Mesendoderm (in vitro differentiated cells): ENCODE results near the gene CFC1. TPM values are rescaled to one million over a fixed set of nuclear protein-coding genes. Genes with fewer than 3 reads are reported as not detected.
"Not testable (repeated sequence)": the region's sequence is repeated elsewhere in the genome, so short reads cannot be mapped to it uniquely, and the experiment has no call there.

ENCODE experiments used
- DNase-seq: peaks from one replicate; pipeline ENCODE4 v3.0.0; 2013
- H2AK5ac ChIP-seq: 2 replicates; pipeline ENCODE4 v1.6.1; 2013; ENCODE audit warnings: low read length, inconsistent platforms
- H2BK120ac ChIP-seq: 2 replicates; pipeline ENCODE4 v1.6.1; 2013; ENCODE audit warnings: low read depth, mild to moderate bottlenecking, low read length, moderate library complexity, mixed read lengths
- H2BK15ac ChIP-seq: replicated peaks from 2 replicates; pipeline ENCODE4 v1.6.1; 2013; ENCODE audit warnings: low read depth, mild to moderate bottlenecking, moderate library complexity
- H2BK5ac ChIP-seq: 2 replicates; pipeline ENCODE4 v1.6.1; 2013; ENCODE audit warnings: low read length, inconsistent platforms
- H3K18ac ChIP-seq: 2 replicates; pipeline ENCODE4 v1.6.1; 2013; ENCODE audit warnings: mild to moderate bottlenecking, low read length, mixed read lengths
- H3K23ac ChIP-seq: one replicate; pipeline ENCODE4 v1.6.1; 2013; ENCODE audit warnings: low read length
- H3K27ac ChIP-seq: 2 replicates; pipeline ENCODE4 v1.5.1; 2013; ENCODE audit warnings: low read depth, mild to moderate bottlenecking, inconsistent platforms, low read length, moderate library complexity
- H3K27me3 ChIP-seq: 2 replicates; pipeline ENCODE4 v1.6.1; 2013; ENCODE audit warnings: low read length, control low read depth, mild to moderate bottlenecking, inconsistent platforms; ENCODE audit not compliant: insufficient read depth, poor library complexity
- H3K36me3 ChIP-seq: 2 replicates; pipeline ENCODE4 v1.6.1; 2013; ENCODE audit warnings: low read length, inconsistent platforms; ENCODE audit not compliant: control insufficient read depth, insufficient read depth
- H3K4ac ChIP-seq: one replicate; pipeline ENCODE4 v1.6.1; 2013; ENCODE audit warnings: low read depth, mild to moderate bottlenecking, low read length, moderate library complexity
- H3K4me1 ChIP-seq: 2 replicates; pipeline ENCODE4 v1.6.1; 2013; ENCODE audit warnings: low read depth, low read length, inconsistent platforms; ENCODE audit not compliant: control insufficient read depth
- H3K4me2 ChIP-seq: 2 replicates; pipeline ENCODE4 v1.6.1; 2013; ENCODE audit warnings: low read length
- H3K4me3 ChIP-seq: 2 replicates; pipeline ENCODE4 v1.5.1; 2013; ENCODE audit warnings: mild to moderate bottlenecking, low read length
- H3K56ac ChIP-seq: one replicate; pipeline ENCODE4 v1.6.1; 2013; ENCODE audit warnings: low read length
- H3K79me1 ChIP-seq: 2 replicates; pipeline ENCODE4 v1.6.1; 2013; ENCODE audit warnings: low read length, inconsistent platforms
- H3K79me2 ChIP-seq: 2 replicates; pipeline ENCODE4 v1.6.1; 2013; ENCODE audit warnings: mild to moderate bottlenecking, low read length; ENCODE audit not compliant: control insufficient read depth, insufficient read depth
- H3K9ac ChIP-seq: 2 replicates; pipeline ENCODE4 v1.6.1; 2013; ENCODE audit warnings: low read length, inconsistent platforms
- H4K5ac ChIP-seq: one replicate; pipeline ENCODE4 v1.6.1; 2013; ENCODE audit warnings: low read length
- H4K8ac ChIP-seq: one replicate; pipeline ENCODE4 v1.6.1; 2013; ENCODE audit warnings: low read depth, mild to moderate bottlenecking, control low read depth, low read length, moderate library complexity
- WGBS: extraction: QIAGEN DNeasy Blood & Tissue Kit; methylation state at CpG from one replicate; pipeline ENCODE4 v1.1.7; 2013; ENCODE audit warnings: low lambda C conversion rate, missing lambda C conversion rate; ENCODE audit not compliant: insufficient coverage; ENCODE audit errors: extremely low coverage; 5-methylcytosine and 5-hydroxymethylcytosine counted together
- small RNA-seq: library from polyadenylated mRNA; stranded (forward); fragments of <200 nt; extraction: miRNeasy Mini kit (QIAGEN cat#:217004); gene quantifications from one replicate; pipeline ENCODE3, GENCODE V24; 2013; ENCODE audit not compliant: insufficient read depth

Gene CFC1

GRCh38 chr2:130543785-130544528, 55.4 kb downstream of the CFC1 start:
- WGBS = no CpG with 5 or more reads among the region's 12 CpGs
- H3K4ac ChIP-seq, H3K4me2 ChIP-seq, H3K23ac ChIP-seq, H3K79me1 ChIP-seq, H3K36me3 ChIP-seq, H3K27ac ChIP-seq, H3K4me3 ChIP-seq, H3K4me1 ChIP-seq, H3K56ac ChIP-seq, H2BK5ac ChIP-seq, H2AK5ac ChIP-seq, H4K8ac ChIP-seq, H3K27me3 ChIP-seq, H4K5ac ChIP-seq, H3K18ac ChIP-seq, H2BK15ac ChIP-seq, H2BK120ac ChIP-seq, H3K9ac ChIP-seq, DNase-seq, H3K79me2 ChIP-seq: not testable (repeated sequence)

- H4K5ac ChIP-seq, H2AK5ac ChIP-seq: not testable (repeated sequence)
- WGBS = no CpG with 5 or more reads among the region's 4 CpGs
These were observed 56.6 kb downstream of the CFC1 start for GRCh38 chr2:130542789-130543188.

More at GRCh38 chr2:130542789-130543188, 56.6 kb downstream of the CFC1 start:
- not testable (repeated sequence) for H3K27me3 ChIP-seq, H4K8ac ChIP-seq, H2BK5ac ChIP-seq, H3K18ac ChIP-seq, H3K56ac ChIP-seq, H3K79me2 ChIP-seq, H2BK120ac ChIP-seq, H2BK15ac ChIP-seq, H3K4ac ChIP-seq, H3K36me3 ChIP-seq, H3K79me1 ChIP-seq, H3K9ac ChIP-seq, H3K23ac ChIP-seq, H3K4me3 ChIP-seq, H3K4me2 ChIP-seq, DNase-seq, H3K27ac ChIP-seq, H3K4me1 ChIP-seq

Small RNA genes lying within 50 kb of the gene (small RNA-seq; reads per million reads assigned to genes)
- gene RF00017 (not detected), gene RNU6-848P (not detected)
